Activated CD4-positive, alpha-beta T cell treated with anti-CD3 and anti-CD28 coated beads, Interleukin-2, amount 50 U/mL, for 4 hours (primary cell): Measurements from ENCODE around the gene AGBL4.

Source experiments
- DNase-seq, 2 experiments: peaks; one replicate each; pipeline ENCODE4 v3.0.0-alpha.2; 2020

AGBL4 gene

DNA sequence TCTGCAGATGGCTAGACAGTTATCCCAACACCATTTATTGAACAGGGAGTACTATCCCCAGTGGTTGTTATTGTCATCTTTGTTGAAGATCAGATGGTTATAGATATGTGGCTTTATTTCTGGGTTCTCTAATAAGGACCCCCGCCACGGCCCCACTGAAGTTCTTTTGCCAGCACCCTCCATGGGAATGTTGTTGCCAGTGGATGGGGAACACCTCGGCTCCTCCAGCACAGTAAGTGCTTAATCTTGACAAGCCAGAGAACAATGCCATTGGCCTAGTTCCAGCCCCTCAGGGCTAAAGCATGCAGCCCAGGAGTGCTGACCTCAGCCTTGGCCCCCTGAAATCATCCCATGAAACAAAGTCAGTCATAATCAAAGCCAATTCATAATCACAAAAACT, 337.6 kb downstream of the AGBL4 start:
- no peak for DNase-seq

DNA sequence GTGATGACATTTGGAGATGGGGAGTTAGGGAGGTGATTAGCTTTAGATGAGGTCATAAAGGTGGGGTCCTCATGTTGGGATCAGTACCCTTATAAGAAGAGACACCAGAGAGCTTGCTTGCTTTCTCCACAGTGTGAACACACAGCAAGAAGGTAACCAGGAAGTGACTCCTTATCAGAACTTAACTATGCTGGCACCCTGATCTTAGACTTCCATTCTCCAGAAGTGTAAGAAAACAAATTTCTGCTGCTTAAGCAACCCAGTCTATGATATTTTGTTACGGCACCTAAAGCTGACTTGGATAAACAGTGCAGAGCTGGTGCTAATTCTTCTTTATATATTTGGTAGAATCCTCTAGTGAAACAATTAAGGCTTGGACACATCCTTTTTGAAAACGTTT, 346.0 kb downstream of the AGBL4 start:
- no peak for DNase-seq

DNA sequence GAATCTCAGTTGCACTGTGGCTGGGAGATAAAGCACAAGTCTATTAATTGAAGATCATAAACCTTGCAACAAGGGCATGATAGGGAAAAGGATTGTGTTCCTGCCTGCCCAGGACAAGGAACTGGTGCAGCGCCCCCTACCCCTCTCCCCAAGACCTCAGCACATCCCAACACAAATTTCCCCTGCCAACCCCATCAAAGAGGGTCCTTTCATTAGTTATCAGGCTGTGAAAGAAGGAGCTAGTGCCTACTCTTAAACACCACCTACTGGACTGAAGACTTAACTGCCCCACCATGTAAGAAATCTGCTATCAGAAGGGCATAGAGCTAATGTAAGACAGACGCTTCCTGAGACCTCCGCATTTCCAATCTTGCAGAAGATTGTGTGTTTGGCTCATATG, 372.6 kb downstream of the AGBL4 start:
- DNase-seq = no peak

DNA sequence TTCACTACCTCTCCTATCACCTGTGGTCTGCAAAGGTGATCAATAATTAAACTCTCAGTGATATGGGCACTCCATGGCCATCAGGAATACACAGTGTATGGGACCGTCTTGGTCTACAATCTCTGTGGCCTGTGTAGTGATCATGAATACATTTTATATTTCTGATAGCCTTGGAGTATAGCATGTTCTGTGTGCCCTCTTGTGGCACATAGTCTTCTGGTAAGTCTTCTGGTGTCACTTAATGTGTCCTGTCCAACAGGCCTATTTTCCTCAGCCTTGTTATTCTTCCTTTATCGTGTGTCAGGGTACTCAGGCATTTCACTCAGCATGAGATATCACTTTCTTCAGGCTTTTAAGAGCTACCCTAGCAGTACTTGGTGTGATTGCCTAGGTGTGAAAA, 393.6 kb downstream of the AGBL4 start:
- DNase-seq = no peak

DNA sequence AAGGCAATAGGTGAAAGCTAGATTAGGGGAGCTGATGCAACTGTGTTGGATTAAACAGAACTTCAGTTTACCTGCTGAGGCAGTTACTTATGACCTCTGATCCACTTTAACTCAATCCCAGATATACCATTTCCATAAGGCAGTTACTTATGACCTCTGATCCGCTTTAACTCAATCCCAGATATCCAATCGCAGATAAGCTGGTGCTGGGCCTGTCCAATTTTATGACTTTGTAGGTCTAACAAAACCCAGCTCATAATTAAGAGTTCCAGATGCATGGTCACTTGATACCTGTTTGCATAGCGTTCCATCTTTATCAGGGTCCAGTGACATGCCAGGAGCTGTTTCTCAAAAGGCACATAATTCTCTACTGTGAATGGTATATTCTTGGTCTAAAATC, 396.0 kb downstream of the AGBL4 start:
- no peak for DNase-seq

DNA sequence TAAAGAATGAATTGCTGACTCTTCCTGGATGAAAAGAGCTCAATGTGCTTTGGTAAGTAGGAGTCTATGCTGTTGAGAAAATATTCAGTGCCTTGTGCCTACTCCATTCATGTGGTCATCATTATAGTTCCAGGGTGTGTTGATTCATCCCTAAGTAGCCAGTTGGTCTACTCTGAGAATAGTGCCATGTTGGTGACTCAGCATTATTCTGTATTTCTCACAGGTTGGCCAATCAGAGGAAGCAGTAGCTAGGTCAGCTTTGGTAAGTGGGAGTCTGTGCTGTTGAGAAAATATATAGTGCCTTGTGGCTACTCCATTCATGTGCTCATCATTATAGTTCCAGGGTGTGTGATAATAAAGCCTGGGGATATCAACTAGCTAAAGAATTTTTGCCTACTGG, 397.3 kb downstream of the AGBL4 start:
- DNase-seq = no peak

DNA sequence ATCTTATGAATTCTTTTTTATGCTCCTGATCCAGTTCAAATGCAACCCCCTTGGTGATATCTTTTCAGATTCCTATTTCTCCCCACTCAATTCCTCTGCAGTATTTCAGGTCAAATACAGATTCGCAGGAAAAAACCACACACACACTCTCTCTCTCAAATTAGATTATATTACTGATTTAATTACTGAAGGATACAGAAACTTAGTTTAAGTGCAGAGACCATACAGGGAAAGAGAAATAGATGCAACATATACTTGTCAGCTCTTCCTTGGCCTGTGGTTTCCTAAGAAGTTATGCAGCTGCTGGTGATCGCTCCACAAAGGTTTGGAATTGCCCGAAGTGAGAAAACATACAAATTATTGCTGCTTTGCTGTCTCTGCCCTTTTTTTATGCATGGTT, 400.9 kb downstream of the AGBL4 start:
- no peak for DNase-seq

DNA sequence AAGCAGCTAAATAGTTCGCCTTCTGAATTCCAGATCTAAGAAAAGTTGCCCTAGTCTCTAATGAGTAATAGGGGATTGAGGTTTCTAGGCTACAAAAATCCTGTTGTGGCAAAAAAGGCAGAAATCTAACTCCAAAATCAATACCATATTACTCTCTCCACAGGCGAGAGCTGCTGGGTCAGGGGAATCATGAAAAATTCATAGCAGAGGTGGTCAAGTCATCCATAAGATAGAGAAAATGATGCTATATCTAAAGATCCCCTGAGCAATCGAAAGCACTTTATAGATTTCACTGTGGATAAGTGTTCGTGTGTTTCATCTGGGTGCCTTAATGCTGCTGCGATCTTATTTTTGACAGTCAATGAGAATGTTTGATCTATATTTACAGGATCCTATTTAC, 417.7 kb downstream of the AGBL4 start:
- no peak for DNase-seq

DNA sequence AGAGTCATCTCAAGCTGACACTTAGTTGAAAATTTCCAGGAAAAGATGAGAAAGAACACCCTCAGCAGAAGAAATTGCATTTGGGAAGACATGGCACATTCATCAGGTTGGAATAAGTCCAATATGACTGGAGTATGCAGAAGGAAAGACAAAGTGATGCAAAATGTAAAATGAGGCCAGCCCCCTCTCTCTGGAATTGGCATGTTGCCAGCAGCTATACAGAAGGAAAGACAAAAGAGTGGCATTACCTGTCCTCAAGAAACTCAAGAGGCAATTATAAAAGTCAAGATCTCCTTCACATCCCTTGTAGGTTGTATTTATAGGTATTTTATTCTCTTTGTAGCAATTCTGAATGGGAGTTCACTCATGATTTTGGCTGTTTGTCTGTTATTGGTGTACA, 426.3 kb downstream of the AGBL4 start:
- no peak for DNase-seq

DNA sequence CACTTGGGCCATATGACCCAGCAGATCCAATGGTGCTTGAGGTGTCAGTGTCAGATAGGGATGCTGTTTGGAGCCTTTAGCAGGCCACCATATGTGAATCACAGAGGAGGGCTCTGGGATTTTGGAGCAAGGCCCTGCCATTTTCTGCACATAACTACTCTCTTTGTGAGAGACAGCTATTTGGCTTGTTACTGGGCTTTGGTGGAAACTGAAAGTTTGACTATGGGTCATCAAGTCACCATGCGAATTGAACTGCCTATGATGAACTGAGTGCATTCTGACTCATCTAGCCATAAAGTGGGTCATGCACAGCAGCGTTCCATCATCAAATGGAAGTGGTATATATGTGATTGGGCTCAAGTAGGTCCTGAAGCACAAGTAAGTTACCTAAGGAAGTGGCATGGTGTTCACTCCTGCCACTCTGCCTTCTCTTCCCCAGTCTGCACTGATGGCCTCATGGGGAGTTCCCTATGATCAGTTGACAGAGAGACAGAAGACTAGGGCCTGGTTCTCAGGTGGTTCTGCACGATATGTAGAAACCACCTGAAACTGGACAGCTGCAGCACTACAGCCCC, 447.3 kb downstream of the AGBL4 start:
- DNase-seq = no peak

DNA sequence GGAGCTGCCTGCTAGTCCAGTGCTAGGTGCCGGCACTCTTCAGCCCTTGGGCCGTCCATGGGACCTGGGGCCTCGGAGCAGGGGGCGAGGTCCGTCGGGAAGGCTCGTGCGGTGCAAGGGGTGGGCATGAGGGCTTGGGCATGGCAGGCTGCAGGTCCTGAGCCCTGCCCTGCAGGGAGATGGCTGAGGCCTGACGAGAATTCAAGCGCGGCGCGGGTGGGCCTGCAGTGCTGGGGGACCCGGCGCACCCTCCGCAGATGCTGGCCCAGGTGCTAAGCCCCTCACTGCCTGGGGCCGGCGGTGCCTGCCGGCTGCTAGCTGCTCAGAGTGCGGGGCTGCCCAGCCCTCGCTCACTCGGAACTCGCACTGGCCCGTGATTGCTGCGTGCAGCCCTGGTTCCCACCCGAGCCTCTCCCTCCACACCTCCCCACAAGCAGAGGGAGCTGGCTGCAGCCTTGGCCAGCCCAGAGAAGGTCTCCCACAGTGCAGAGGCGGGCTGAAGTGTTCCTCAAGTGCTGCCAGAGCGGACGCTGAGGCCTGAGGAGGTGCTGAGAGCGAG, 467.0 kb downstream of the AGBL4 start:
- no peak for DNase-seq

DNA sequence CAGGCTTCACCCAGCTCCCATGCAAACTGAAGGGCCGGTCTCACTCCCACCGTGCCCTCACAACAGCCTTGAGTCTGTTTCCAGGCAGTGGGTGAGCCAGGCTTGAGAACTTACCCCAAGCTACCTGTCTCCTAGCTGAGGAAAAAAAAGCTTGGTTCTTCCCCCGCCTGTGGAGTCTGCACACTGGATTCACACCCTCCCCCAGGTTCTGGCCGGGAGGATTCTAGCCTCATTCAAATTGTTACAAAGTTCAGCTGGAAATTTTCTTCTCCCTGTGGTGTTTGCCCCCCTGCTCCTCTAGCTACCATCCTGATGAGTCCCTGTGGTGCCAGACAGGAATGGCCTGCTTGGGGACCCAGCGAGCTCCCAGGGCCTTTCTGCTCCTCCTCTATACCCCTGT, 471.7 kb downstream of the AGBL4 start:
- no peak for DNase-seq

DNA sequence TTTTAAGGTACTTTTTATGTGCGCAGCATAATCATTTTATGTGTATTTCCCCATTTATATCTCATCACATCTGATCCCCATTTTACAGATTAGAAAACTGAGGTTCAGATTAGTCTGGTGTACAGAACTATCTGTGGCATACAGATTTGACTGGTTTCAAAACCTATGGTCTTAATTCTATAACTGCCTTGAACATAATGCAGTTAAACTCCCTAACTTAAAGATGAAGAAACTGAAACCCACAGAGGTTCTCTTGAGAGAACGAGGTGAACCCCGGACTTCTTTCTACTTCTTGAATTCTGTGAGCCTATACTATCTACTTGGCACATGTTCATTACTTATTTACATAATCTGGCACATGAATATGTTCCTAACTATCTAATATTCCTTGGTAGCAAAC, 479.1 kb downstream of the AGBL4 start:
- DNase-seq = no peak

DNA sequence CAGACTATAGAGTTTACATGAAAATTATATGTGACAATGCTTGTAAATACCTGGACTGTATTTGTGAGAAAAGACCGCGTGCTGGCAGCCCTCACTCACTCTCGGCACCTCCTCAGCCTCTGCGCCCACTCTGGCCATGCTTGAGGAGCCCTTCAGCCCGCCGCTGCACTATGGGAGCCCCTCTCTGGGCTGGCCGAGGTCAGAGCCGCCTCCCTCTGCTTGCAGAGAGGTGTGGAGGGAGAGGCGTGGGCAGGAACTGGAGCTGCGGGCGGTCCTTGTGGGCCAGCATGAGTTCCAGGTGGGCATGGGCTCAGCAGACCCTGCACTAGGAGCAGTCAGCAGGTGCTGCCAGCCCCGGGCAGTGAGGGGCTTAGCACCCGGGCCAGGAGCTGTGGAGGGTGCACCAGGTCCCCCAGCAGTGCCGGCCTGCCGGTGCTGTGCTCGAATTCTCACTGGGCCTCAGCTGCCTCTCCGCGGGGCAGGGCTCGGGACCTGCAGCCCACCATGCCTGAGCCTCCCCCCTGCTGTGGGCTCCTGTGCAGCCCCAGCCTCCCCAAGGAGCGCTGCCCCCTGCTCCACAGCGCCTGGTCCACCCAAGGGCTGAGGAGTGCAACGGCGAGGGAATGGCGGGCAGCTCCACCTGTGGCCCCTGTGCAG, 482.5 kb downstream of the AGBL4 start:
- DNase-seq = no peak

DNA sequence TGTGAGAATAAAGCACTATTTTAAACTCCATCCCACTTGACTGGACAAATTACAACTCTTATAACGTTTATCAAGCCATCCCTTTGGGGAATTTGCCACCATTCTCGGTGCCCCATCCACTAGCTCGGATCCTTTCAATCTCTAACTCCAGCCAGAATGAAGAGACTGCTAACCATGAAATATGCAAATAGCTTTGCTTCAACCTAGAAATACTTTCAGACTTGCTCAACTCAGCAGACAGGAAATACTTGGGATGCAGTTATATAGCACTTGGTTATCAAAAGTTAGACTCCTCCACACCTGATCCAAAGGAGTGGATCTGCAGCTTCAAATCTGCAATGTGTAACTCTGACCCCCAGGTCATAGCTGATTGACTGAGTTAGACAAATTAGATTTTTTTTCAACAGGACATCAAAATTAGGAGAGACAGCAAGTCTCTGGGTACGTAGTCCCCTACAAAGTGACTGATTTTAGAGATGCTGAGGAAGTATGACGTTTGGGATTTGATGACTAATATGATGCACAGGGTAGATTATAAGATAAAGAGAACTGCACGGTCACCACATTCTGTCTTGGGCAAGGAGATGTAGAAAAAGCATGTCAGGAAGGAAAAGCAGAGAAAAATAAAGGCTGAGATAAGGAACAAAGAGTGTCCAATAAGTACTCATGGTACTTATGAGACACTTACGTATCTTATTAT, 496.0 kb downstream of the AGBL4 start:
- DNase-seq = no peak

DNA sequence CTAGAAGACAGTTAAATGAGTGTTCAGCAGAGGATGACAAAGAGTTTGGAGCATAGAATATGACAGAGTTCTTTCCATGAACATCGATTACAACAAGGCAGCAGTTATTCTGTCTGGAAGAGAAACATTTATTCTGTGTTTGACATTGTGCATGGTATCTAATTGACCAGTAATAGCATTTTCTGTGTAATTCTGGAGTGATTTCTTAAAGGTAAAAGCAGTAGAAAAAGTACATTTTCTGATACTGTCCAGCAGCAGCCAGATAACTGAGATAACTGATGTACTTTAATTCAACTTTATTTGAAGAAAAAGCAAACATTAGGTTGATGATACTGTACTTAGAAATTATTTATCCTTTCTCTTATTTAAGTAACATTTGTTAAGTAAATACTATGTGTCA, 497.1 kb downstream of the AGBL4 start:
- DNase-seq = no peak

DNA sequence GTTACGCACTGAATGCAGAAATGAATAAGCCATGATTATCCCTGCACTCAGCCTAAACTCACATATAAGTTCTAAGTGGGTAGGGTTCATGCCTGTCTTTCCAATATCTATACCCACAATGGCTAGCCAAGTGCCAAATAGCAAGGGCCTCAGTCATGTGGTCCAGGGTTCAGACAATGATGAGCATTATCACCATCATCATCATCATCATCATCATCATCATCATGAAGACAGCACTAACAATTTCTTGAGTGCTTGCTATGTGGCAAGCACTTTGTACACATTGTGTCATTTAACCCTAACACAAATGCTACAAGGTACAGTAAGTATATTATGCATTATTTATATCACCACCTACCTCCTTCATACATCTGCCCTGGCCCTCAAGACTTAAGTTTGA, 500.0 kb downstream of the AGBL4 start:
- no peak for DNase-seq

DNA sequence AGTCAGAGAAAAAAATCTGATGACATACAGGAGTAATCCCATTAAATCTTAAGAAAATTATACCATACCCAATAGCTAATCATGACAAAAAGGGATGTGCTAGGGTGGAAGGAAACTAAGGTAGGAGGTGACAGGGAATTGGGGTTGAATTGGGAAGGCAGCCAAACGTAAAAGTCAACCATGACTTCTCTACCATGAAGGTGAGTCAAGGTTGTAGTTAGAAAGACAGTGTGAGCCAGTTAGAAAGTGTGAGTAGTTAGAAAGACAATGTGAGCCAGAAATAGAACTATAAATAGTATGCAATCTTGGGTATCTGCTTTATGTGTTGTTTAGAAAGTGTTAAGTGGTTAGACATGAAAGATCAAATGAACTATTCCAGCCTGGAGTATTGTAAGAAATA, 556.8 kb downstream of the AGBL4 start:
- no peak for DNase-seq

DNA sequence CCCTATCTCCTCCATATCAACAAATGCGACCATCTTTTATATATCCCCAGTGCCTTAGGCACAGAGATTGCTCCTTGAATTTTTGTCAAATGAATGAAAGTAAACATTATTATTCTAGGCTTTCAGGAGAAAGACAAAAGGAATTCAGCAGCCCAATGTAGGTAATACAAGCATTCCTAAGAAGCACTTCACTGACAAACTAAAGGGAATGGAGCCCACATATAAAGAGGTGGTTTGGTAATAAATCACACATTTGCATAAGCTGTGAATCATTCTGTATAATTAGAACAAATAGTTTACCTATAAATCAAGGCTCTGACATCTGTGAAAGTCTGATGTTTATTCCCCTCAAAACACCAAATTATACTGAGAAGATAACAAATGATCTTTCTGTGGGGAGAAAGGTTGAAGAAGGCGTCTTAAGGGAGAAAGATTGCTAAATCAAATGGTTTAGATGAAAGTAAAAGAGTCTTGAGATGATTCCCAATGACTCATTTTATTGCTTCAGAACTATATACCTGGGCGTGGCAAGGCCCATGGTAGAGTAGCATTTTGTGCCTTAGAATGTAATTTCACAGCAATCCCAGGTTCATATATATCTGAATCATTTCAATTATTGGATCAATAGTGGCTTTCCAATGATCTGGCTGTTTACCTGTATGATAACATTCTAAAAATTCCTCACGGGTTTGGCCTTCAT, 558.1 kb downstream of the AGBL4 start:
- DNase-seq = no peak

DNA sequence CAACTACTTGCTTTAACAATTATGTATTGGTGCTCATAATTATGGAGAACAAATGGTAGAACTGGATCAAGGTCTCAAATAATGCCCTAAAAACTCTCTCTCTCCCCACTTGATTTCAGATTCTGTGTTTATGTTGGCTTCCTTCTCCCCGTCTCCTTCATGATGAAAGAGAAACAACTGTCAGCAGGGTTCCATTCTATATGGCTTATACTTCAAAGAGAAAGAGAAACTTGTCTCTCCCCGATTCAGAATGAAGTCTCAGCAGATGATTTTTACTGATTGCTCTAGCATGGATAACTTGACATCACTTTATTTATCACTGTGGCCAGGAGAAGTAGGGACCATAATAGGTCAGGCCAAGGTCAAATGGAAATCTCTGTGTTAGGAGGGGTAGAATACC, 575.6 kb downstream of the AGBL4 start:
- DNase-seq = no peak

DNA sequence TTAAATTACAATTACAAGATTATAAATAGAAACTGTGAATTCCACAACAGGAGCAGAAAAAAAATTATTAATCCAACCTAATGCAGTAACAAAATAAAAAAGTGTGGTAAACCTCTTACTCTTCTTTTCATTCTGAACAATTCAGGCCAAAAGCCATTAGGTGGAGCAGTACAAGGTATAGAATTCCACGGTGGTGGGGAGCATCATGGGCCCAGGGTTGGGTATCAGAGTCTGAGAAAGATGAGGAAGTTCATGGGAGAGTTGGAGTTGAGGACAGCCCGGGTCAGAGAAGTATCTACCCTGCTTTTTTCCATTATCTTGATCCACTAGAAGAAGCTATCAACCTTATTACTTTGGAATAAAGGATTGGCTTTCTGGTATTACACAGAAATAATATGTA, 586.9 kb downstream of the AGBL4 start:
- no peak for DNase-seq

DNA sequence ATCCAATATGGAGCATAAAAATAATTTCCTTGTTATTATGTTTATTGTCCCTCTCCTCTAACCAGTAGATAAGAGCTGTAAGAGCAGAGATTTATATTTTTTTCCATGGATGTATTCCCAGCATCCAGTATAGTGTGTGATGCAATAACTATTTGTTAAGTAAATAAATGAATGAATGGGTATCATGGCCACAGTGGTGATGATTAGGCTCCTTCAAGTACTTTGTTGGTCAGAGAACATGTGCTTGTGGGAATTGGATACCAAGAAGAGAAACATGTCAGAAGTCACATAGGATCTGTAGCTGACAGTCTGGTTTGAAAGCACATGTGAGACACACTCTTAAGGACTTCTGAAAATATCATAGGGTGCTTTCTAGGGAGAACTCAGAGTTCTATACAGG, 588.5 kb downstream of the AGBL4 start:
- no peak for DNase-seq

DNA sequence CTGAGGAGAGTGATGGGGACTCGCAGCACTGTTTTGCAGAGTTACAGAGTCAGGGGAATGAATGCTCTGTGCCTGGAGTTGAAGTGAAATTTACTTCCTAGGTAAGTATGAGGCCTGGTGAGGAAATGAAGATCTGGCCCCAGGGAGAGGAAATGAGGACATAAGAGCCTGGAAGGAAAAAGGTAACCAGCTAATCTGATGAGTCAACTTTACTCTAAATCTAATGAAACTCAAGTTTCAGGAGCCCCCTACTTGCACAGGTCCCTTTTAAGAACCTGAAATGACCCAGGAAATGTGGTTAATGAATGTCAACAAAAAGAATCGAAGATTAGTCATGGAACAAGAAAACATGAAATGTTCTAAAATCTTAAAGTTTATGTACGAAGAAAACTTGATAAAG, 599.0 kb downstream of the AGBL4 start:
- DNase-seq = no peak

DNA sequence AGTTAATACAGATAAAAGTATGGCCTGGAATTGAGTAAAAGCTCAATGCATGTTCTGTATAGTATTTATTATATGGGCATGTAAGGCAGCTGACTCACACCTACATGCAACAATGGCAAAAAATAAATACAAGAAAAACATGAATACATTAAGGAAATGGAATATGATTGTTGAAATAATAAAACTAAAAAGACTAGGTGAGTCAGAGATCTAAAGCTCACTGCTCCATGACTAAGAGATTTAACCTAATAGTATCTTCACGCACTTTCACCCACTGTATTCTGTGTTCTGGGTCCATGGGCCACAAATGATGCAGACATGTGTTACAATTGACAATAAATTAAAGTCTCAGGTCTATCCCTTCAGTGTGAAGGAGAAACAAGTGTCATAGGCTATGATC, 607.0 kb downstream of the AGBL4 start:
- DNase-seq = no peak
